Epithelial cell of proximal tubule (primary cell): ENCODE data around the gene OVCA2. TPM values are rescaled to one million over a fixed set of nuclear protein-coding genes. Genes with fewer than 3 reads are reported as not detected.

ENCODE experiments used
- DNase-seq: peaks from one replicate; pipeline ENCODE4 v3.0.0-alpha.2; 2011; ENCODE audit warnings: low read depth
- H3K4me3 ChIP-seq: 2 replicates; pipeline ENCODE4 v1.5.1; 2011; ENCODE audit warnings: low read depth, mild to moderate bottlenecking, low read length
- total RNA-seq: library from RNA; depleted of rRNA; stranded (reverse); fragments of >200 nt; gene quantifications from 2 replicates; pipeline ENCODE4 v1.2.3, GENCODE V29; 2015
- TF ChIP-seq, protein P1 (sequence below): conservative IDR thresholded peaks from 2 replicates; pipeline ENCODE4 v1.5.1; 2012; ENCODE audit warnings: low read depth, mild to moderate bottlenecking, low read length

Gene OVCA2
- total RNA-seq, 1 donor from 2014 or later = 55.4 TPM

GRCh38 chr17:2015314-2015713 lies 26.5 kb upstream of the OVCA2 start:
- H3K4me3 ChIP-seq = no peak overlapping the region
- no peak for DNase-seq
- TF ChIP-seq, protein P1, sequence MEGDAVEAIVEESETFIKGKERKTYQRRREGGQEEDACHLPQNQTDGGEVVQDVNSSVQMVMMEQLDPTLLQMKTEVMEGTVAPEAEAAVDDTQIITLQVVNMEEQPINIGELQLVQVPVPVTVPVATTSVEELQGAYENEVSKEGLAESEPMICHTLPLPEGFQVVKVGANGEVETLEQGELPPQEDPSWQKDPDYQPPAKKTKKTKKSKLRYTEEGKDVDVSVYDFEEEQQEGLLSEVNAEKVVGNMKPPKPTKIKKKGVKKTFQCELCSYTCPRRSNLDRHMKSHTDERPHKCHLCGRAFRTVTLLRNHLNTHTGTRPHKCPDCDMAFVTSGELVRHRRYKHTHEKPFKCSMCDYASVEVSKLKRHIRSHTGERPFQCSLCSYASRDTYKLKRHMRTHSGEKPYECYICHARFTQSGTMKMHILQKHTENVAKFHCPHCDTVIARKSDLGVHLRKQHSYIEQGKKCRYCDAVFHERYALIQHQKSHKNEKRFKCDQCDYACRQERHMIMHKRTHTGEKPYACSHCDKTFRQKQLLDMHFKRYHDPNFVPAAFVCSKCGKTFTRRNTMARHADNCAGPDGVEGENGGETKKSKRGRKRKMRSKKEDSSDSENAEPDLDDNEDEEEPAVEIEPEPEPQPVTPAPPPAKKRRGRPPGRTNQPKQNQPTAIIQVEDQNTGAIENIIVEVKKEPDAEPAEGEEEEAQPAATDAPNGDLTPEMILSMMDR = no peak

DNA sequence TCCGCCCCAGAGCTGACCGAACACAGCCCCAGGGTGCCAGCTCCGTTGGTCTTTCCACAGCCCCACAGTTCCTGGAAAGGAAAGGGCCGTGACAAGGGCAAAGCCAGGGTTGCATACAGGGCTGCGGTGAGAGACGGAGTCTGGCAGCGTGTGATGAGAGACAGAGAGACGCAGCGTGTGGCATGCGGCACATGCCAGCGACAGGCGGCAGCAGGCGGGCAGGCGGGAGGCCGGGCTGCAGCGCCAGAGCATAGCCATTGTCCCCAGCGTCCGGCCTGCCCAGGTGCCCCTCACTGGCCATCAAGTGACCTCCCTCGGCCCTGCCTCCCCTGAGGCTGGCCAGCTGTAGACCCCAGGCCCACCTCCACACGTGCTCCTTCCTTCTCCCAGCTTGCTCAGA lies 25.3 kb upstream of the OVCA2 start:
- H3K4me3 ChIP-seq = no peak overlapping the region
- no peak for DNase-seq
- TF ChIP-seq, protein P1 = no peak

GRCh38 chr17:2017274-2017941 lies 24.4 kb upstream of the OVCA2 start:
- TF ChIP-seq, protein P1 = no peak
- no peak for DNase-seq
- H3K4me3 ChIP-seq = no peak overlapping the region

DNA sequence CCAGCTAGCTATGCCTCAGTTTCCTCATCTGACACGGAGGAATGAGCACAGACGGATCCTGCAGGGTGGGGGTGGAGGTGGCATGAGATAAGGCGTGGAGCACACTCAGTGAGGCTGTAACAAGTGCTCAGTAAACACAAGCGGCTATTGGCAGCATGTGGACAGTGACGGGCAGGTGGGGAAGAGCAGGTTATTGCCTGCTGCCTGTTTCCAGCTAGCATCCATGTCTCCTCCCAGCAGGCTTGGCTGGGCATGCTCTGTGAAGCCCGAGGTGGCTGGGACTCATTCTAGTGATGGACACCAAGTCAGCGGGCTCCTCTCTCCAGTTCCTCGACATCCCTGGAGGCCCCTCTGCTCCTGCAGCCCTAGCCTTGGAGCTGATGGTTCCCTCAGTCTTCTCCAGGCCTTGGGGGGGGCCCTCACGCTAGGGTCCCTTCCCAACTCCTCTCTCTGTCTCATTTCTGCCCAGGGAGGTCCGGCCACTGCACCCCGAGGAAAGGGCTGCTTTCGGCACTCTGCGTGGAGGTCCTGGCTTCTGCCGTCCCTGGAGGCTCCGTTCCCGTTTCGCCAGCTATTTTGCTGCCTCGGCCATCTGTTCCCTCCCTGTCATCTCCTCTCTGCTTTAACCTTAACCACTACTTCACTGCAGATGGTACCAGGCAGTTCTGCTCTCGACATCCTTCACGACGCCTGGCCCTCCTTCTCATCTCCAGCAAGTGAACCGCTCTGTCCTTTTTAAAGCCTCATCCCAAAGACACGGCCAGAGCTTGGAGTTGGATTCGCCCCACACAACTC lies 22.9 kb upstream of the OVCA2 start:
- H3K4me3 ChIP-seq = no peak overlapping the region
- TF ChIP-seq, protein P1 = no peak
- no peak for DNase-seq

- DNase-seq = no peak
- H3K4me3 ChIP-seq = no peak overlapping the region
- TF ChIP-seq, protein P1 = no peak
These were observed 22.1 kb upstream of the OVCA2 start for GRCh38 chr17:2019723-2020122.

GRCh38 chr17:2020721-2021120 lies 21.1 kb upstream of the OVCA2 start:
- DNase-seq = no peak
- TF ChIP-seq, protein P1 = no peak

More at GRCh38 chr17:2020721-2021120, 21.1 kb upstream of the OVCA2 start:
- H3K4me3 ChIP-seq = no peak overlapping the region
